Activated naive CD8-positive, alpha-beta T cell (primary cell): ENCODE results near the gene VWA5A.

Experiments used
- H3K27ac Mint-ChIP-seq: one replicate; pipeline ENCODE4 v1.8.0; 2021; ENCODE audit warnings: mixed read lengths
- H3K27me3 Mint-ChIP-seq: one replicate; pipeline ENCODE4 v1.8.0; 2021; ENCODE audit warnings: mixed read lengths
- H3K36me3 Mint-ChIP-seq: one replicate; pipeline ENCODE4 v1.8.0; 2021; ENCODE audit warnings: mixed read lengths
- H3K4me1 Mint-ChIP-seq: one replicate; pipeline ENCODE4 v1.8.0; 2021; ENCODE audit warnings: low read depth, mixed read lengths
- H3K4me3 Mint-ChIP-seq: one replicate; pipeline ENCODE4 v1.8.0; 2021; ENCODE audit warnings: mild to moderate bottlenecking, mixed read lengths
- H3K9me3 Mint-ChIP-seq: one replicate; pipeline ENCODE4 v1.8.0; 2021; ENCODE audit warnings: low read depth, mixed read lengths

Gene VWA5A, protein sequence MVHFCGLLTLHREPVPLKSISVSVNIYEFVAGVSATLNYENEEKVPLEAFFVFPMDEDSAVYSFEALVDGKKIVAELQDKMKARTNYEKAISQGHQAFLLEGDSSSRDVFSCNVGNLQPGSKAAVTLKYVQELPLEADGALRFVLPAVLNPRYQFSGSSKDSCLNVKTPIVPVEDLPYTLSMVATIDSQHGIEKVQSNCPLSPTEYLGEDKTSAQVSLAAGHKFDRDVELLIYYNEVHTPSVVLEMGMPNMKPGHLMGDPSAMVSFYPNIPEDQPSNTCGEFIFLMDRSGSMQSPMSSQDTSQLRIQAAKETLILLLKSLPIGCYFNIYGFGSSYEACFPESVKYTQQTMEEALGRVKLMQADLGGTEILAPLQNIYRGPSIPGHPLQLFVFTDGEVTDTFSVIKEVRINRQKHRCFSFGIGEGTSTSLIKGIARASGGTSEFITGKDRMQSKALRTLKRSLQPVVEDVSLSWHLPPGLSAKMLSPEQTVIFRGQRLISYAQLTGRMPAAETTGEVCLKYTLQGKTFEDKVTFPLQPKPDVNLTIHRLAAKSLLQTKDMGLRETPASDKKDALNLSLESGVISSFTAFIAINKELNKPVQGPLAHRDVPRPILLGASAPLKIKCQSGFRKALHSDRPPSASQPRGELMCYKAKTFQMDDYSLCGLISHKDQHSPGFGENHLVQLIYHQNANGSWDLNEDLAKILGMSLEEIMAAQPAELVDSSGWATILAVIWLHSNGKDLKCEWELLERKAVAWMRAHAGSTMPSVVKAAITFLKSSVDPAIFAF

DNA sequence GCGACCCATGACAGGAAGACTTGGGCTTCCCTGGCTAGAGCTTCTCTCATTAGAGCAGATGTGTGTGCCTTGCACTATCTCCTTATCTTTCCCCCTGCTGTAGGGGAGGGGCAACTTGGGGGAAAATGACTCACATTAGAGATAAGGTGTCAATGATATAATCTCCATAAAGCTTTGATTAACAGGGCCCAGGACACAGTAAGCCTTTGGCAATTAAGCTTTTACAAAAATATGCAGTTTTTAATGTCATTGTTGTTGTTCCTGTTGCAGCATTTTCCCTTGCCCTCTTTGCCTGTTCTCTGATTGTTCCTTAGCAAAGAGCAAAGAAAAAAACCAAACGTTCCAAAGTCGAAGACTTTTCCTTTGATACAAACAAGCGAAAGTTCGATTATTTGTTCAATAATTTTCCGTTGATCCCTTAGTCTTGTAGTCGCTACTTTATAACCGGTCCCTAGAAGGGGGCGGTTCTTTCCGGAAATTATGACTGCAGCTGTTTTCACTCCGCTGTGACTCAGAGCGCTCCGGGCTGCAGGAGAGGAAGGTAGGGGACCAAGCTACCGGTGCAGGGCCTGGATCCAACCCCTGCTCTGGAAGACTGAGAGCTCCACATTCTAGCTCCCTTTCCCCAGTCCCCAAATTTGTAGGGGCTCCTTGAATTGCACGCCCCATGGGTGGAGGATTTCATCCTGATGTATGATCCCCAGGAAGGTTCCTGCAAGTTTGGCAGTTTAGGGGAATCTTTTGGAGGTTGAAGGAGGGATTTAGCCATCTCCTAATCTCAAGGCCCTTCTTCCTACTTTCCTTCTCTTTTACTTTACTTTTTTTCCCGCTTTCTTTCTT lies at the start of gene VWA5A:
VWA5A (plus strand) TSS at position 509 of the 840 bp plus-strand sequence. CDS start 2,062 bp downstream, outside the sequence.
- Mint-ChIP-seq H3K4me3 (peak within 1 kb of the TSS; percentile 91), H3K4me1 (peaks cover 30% of the 10 kb centered on the region), H3K36me3 (peaks cover 9% of the 10 kb centered on the region), H3K9me3 (no peaks in the 10 kb centered on the region), H3K27ac (peak within 1 kb of the TSS; percentile 8), H3K27me3 (peaks cover 2% of the 10 kb centered on the region)

DNA sequence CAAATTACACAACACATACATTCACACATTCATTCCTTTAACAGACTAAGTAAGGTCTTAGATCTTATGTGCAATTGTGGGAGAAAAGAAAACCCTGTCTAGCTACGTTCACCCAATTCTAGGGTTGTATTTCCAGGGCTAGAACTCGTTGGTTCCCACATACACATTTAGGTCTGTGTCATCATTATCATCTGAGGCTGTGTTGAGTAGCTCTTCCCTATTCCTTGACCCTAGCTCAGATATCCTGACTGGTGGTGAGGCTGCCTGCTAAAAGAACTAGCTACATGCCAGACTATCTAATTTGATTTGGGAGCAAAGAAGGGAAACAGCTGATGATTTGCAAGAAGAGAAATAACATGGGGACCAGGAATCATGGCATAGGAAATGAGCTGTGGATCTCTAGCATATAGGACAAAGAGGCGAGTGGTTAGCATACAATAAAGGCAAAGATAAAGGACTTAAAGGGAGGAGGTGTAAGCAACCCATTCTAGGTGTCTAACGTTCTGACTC lies 46.6 kb upstream of the VWA5A start:
- H3K4me3 Mint-ChIP-seq, result peak overlapping the region; percentile 4
- H3K36me3 Mint-ChIP-seq, result no peaks in the 10 kb centered on the region
- H3K9me3 Mint-ChIP-seq, result no peaks in the 10 kb centered on the region
- no peak overlapping the region for H3K27ac Mint-ChIP-seq
- peaks cover 35% of the 10 kb centered on the region for H3K27me3 Mint-ChIP-seq
- H3K4me1 Mint-ChIP-seq, result peaks cover 11% of the 10 kb centered on the region

DNA sequence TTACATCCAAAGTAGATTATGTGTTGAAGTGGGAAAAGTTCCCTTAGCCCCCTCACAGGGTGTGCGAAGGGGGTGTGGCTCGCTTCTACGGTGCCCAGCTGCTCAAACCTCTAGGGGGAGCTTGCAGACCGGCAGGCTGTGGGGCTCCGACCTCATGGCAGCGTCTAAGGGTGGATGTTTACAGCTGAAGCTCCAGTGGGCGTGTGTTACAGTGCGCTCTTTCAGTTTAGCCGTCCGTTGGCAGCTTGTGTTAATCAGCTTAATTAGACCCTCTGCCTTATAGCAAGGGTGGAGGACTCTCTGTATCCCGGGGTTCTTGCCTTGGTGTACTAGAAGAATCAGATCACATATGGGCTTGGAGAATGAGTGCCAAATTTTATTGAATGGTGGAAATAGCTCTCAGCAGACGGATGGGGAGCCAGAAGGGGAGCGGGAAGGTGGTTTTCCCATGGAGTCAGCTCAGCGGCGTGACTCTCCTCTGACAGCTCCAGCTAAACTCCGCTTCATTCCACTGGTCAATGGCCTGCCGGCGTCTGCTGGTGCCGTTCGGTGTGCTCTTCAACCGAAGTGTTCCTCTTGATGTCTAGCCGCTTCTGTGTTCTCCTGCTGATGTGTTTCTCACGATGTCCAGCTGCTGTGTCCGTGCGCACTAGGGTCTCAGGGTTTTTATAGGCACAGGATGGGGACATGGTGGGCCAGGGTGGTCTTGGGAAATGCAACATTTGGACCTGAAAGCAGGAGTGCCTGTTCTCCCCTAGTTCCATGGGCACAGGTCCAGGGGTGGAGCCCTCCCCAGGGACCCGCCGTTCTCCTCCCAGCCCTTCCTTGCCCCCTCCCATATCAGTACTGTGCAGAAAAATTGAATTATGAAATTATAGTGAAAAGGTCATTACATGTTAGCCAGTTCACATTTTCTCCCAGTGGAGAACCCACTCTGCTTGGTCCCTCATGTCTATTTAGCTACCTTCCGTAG lies 45.5 kb upstream of the VWA5A start:
- H3K9me3 Mint-ChIP-seq, result no peaks in the 10 kb centered on the region
- H3K4me3 Mint-ChIP-seq, result peak overlapping the region; percentile 4
- no peaks in the 10 kb centered on the region for H3K36me3 Mint-ChIP-seq
- H3K27ac Mint-ChIP-seq, result no peak overlapping the region
- peaks cover 34% of the 10 kb centered on the region for H3K27me3 Mint-ChIP-seq
- peaks cover 11% of the 10 kb centered on the region for H3K4me1 Mint-ChIP-seq

DNA sequence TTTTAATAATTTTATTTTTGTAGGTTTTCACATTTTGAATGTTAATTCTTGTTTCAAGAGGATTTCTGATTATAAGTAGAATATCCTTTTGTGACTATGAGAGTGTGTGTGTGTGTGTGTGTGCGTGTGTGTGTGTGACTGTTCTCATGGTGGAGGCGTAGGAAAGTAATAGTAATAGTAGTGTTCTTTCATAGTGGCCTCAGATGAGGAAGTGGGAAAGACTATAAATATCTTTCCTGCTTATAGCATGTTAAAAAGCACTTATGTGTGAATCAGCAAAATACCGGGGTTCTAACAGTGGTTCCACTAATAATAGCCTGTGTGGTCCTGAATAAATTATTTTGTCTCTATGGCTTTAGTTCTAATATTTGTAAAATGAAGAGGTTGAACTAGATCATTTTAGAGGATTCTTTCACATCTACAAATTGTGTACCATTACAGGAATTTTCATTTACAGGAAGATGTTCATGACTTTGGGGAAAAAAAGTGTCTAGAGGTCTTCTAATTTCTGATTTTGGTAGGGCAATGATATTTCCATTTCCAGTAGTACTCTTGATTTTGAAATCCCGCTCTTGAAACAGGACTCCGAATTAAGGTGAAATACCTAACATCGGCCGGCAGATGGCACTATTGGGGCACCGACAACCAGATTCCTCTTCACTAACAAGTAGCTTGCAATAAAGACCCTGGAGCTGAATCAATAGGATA lies 44.2 kb upstream of the VWA5A start:
- peaks cover 34% of the 10 kb centered on the region for H3K27me3 Mint-ChIP-seq
- H3K27ac Mint-ChIP-seq, result no peak overlapping the region
- H3K4me3 Mint-ChIP-seq, result no peak overlapping the region

DNA sequence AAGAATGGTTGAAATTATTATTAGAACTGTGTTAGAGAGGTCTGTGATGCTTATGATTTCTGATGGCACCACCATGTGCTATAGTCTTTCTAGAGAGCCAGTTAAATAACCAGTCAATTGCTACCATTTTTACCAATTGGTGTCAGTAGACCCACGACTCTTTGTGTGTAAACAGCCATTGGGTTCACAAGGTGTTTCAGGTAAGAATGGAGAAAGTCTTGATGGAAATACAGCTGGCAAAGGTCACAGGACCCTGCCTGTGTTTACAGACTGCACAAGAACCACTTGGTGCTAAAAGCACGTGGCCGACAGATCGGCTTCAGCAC lies 43.7 kb upstream of the VWA5A start:
- peaks cover 14% of the 10 kb centered on the region for H3K4me1 Mint-ChIP-seq
- no peak overlapping the region for H3K27ac Mint-ChIP-seq
- H3K36me3 Mint-ChIP-seq, result no peaks in the 10 kb centered on the region
- H3K9me3 Mint-ChIP-seq, result no peaks in the 10 kb centered on the region
- H3K27me3 Mint-ChIP-seq, result peaks cover 32% of the 10 kb centered on the region
- no peak overlapping the region for H3K4me3 Mint-ChIP-seq

More for the DNA sequence above, 44.2 kb upstream of the VWA5A start:
- Mint-ChIP-seq H3K9me3 (no peaks in the 10 kb centered on the region), H3K4me1 (peaks cover 11% of the 10 kb centered on the region), H3K36me3 (no peaks in the 10 kb centered on the region)

DNA sequence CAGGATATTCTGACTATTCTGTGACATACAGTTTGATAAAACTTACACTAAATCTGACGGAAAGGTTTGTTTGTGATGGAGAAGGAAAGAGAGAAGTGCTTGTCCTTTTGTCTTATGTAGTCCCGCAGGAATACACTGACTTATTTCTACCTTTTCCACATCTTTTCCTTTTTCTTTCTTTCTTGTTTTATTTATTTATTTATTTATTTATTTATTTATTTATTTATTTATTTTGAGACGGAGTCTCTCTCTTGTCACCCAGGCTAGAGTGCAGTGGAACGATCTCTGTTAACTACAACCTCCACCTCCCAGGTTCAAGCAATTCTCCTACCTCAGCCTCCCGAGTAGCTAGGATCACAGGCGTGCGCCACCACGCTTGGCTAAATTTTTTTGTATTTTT lies 43.1 kb upstream of the VWA5A start:
- Mint-ChIP-seq H3K36me3 (no peaks in the 10 kb centered on the region), H3K4me1 (peaks cover 16% of the 10 kb centered on the region), H3K27me3 (peaks cover 35% of the 10 kb centered on the region), H3K4me3 (no peak overlapping the region), H3K27ac (no peak overlapping the region), H3K9me3 (no peaks in the 10 kb centered on the region)

DNA sequence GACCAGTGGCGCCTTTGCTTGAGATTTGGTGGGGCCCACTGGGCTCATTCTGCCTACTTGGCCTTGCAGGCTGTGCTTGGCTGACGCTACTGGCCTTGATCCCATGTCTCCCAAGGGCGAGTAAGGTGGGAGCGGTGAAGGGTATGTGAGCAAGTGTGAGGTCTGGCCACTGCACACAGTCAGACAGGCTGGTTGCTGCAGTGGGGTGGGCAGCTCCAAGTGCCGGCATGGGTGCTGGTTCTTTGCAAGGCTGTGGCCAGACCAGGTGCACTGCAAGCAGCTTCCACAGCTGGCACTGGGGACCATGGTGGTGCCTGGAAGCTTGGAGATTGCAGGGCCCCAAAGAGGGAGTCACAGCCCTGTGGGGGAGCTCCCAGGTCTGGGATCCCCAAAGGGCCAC lies 40.7 kb upstream of the VWA5A start:
- Mint-ChIP-seq H3K36me3 (no peaks in the 10 kb centered on the region), H3K4me3 (no peak overlapping the region), H3K9me3 (no peaks in the 10 kb centered on the region), H3K4me1 (peaks cover 10% of the 10 kb centered on the region), H3K27ac (no peak overlapping the region), H3K27me3 (peaks cover 30% of the 10 kb centered on the region)

DNA sequence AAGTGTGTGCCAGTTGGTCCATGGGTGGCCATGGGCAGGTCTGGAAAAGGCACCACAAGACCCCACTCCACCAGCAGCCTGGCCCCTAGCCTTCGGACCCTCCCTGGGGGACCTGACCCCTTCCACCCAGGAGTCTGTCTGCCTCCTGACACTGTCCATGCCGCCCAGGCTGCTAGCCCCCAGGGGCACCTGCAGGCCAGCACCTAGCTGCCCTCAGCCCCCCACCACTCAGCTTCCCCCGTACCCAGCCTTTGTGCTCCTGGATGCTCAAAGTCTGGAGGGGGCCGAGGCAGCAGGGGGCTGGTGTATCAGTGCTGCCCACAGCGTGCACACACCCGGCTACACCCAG lies 39.8 kb upstream of the VWA5A start:
- no peak overlapping the region for H3K27ac Mint-ChIP-seq
- H3K4me1 Mint-ChIP-seq, result peaks cover 10% of the 10 kb centered on the region
- peak overlapping the region; percentile 17 for H3K4me3 Mint-ChIP-seq

DNA sequence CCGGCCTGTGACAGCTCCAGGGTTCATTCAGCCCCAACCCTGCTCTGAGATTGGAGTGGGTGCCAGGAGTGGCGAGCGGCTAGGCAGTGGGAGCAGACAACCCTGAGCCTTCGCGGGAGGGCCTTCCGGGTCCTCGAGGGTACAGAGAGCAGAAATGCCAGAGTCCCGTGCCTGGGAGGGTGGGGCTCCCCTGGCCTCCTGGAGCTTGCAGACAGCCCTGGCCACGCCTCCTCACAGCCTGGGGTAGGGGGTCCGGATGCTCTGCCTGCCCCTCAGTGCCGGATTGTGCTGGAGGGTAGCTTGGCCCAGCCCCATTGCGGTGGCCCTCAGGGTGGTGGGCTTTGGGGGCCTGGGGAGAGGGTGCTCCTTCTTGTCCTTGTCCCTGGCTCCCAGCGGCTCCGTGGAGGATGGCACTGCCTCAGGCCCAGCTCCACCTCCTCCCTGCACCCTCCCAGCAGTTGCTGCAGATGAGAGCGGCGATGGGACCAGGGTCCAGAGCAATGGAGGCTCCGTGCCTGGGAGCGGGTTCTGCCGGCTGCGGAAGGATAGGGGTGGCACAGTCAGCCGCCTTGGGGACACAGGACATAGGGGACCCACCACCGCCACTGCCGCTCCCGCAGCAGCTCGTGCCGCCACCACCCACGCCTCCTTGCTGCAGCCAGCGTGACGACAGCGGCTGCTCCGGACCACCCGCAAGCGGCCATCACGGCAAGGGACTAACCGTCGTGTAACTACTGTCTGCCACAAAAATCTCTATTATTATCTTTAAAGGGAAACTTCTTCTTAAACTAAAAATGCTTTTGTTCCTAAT lies 39.2 kb upstream of the VWA5A start:
- H3K27ac Mint-ChIP-seq, result no peak overlapping the region
- no peaks in the 10 kb centered on the region for H3K9me3 Mint-ChIP-seq
- H3K36me3 Mint-ChIP-seq, result no peaks in the 10 kb centered on the region
- peaks cover 9% of the 10 kb centered on the region for H3K4me1 Mint-ChIP-seq
- peak overlapping the region; percentile 67 for H3K4me3 Mint-ChIP-seq
- peaks cover 24% of the 10 kb centered on the region for H3K27me3 Mint-ChIP-seq

More for the DNA sequence above, 39.8 kb upstream of the VWA5A start:
- Mint-ChIP-seq H3K36me3 (no peaks in the 10 kb centered on the region), H3K9me3 (no peaks in the 10 kb centered on the region), H3K27me3 (peaks cover 26% of the 10 kb centered on the region)

DNA sequence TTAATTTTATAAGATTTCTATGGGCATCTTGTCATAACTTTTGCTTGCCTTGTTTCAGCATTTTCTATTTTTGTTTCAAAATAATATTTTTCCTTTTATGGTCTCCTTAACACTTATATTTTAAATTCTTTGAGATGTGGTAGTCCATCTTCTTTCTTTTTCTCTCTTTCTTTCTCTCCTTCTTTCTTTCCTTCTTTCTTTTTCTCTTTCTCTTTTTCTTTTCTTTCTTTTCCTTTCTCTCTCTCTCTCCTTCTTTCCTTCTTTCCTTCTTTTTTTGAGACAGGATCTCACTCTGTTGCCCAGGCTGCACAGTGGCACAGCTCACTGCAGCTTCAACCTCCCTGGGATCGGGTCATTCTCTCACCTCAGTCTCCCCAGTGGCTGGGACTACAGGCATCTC lies 38.0 kb upstream of the VWA5A start:
- Mint-ChIP-seq H3K4me1 (peaks cover 5% of the 10 kb centered on the region), H3K9me3 (no peaks in the 10 kb centered on the region), H3K27me3 (peaks cover 25% of the 10 kb centered on the region), H3K4me3 (no peak overlapping the region), H3K36me3 (no peaks in the 10 kb centered on the region), H3K27ac (no peak overlapping the region)

DNA sequence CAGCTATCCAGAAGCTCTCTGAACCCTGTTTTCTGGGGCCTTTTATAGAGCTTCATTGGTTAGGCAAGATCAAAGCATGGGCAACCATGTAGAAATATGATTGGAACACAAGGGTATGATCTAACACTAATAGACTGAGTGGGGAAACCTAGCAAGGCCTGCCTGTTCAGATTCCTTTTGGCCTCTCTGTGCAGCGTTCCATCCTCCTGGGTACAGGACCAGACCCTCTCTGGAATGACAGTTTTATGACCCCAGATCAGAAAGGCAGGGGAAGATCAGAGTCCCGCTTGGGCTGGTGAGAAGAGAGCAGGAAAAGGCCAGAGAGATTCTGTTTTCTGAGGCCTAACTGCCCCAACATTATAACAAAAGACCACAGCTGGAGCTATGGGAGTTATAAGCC lies 36.7 kb upstream of the VWA5A start:
- Mint-ChIP-seq H3K27ac (no peak overlapping the region), H3K4me3 (no peak overlapping the region), H3K9me3 (no peaks in the 10 kb centered on the region), H3K36me3 (no peaks in the 10 kb centered on the region), H3K4me1 (peaks cover 5% of the 10 kb centered on the region), H3K27me3 (peaks cover 27% of the 10 kb centered on the region)

DNA sequence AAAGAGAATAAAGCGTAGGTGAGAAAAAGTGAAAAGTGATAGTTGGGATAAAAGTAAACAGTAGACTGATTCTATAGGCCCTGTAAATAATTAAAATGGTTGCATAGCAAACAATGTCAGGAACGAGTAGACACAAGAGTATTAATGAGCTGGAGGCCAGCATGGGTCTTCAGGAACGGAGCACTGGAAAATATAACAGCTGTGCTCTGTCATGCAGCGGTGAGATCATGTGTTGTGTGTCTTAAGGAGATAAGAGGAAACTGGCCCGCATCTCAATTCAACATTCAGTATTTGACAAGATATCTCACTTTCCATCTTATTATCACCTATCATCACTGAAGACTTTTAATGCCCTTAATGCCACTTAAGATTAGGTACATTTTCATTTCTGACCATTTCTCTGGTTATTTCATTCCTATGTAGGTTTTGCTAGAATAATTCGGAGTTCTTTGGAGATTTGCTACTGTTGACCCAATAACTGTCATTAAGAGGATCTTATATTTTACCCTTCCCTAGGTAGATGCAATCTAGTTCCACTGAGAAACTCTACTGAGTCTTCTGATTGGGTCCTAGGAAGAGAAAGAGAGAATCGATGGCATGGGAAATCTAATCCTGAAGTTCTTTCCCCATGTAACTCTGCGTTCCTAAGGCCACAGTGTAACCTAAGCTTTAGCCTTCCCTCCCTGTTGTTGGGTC lies 35.5 kb upstream of the VWA5A start:
- Mint-ChIP-seq H3K4me1 (peaks cover 5% of the 10 kb centered on the region), H3K27ac (no peak overlapping the region), H3K9me3 (no peaks in the 10 kb centered on the region), H3K36me3 (no peaks in the 10 kb centered on the region), H3K27me3 (peaks cover 32% of the 10 kb centered on the region), H3K4me3 (no peak overlapping the region)
